Memory B cell (primary cell): ENCODE measurements around the gene ZNF576.
"Not testable (repeated sequence)": the region's sequence is repeated elsewhere in the genome, so short reads cannot be mapped to it uniquely, and the experiment has no call there.

Experiments used
- ATAC-seq: fragments of 150-1000 bp; cut with Tn5 transposase; 2 replicates; pipeline ENCODE4 v1.10.0; 2021; ENCODE audit warnings: low read depth, mild to moderate bottlenecking, moderate library complexity
- DNase-seq, 2 donors: peaks; one replicate each; pipeline ENCODE4 v3.0.0; 2022; ENCODE audit warnings: low spot score in 2 of 2
- H3K27ac Mint-ChIP-seq: one replicate; pipeline ENCODE4 v1.8.0; 2022; ENCODE audit warnings: mild to moderate bottlenecking, moderate library complexity, mixed read lengths
- H3K27me3 Mint-ChIP-seq: one replicate; pipeline ENCODE4 v1.8.0; 2022; ENCODE audit warnings: mixed read lengths
- H3K36me3 Mint-ChIP-seq: one replicate; pipeline ENCODE4 v1.8.0; 2022; ENCODE audit warnings: mild to moderate bottlenecking, mixed read lengths
- H3K4me1 Mint-ChIP-seq: one replicate; pipeline ENCODE4 v1.8.0; 2022; ENCODE audit warnings: mixed read lengths
- H3K4me3 Mint-ChIP-seq: one replicate; pipeline ENCODE4 v1.8.0; 2022; ENCODE audit warnings: mild to moderate bottlenecking, moderate library complexity, mixed read lengths
- H3K9me3 Mint-ChIP-seq: one replicate; pipeline ENCODE4 v1.8.0; 2022; ENCODE audit warnings: mixed read lengths

The ZNF576 gene

DNA sequence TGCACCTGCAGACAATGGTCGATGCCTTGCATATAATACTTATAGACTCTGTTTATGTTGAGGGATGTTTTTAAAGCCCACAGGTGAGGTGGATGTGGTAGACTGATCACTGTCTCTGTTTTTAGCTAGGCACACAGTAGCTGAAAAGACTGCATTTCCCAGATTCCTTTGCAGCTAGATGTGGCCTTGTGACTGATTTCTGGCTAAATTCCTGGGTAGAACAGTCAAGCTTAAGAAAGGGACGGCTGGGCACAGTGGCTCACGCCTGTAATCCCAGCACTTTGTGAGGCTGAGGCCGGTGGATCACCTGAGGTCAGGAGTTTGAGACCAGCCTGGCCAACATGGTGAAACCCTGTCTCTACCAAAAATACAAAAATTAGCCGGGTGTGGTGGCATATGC, 3.9 kb downstream of the ZNF576 start:
- not testable (repeated sequence) for H3K36me3 Mint-ChIP-seq, H3K27me3 Mint-ChIP-seq, H3K27ac Mint-ChIP-seq, ATAC-seq, DNase-seq, H3K4me3 Mint-ChIP-seq, H3K9me3 Mint-ChIP-seq
- H3K4me1 Mint-ChIP-seq, result peaks cover 26% of the 10 kb centered on the region

DNA sequence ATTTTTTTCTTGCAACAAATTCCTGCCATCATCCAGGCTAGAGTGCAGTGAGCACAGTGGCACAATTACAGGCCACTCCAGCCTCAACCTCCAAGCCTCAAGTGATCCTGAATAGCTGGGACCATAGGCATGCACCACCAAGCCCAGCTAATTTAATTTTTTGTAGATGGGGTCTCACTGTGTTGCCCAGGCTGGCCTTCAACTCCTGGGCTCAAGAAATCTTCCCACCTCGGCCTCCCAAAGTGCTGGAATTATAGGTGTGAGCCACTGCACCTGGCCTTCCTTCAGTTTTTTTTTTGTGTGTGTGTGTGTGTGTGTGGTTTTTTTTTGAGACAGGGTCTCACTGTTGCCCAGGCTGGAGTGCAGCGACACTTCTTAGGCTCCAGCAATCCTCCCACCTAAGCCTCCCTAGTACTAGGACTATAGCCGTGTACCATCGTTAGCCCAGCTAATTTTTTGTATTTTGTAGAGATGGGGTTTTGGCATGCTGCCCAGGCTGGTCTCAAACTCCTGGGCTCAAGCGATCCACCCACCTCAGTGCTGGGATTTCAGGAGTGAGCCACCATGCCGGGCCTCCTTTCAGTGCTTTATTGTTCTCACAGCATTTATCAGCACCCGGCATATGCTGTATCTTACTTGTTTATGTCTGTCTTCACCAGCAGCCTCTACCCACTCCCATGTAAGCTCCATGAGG, 9.6 kb downstream of the ZNF576 start:
- ATAC-seq, result no peak
- H3K9me3 Mint-ChIP-seq, result no peaks in the 10 kb centered on the region
- DNase-seq, result no peak
- H3K27ac Mint-ChIP-seq, result no peak overlapping the region
- H3K27me3 Mint-ChIP-seq, result no peaks in the 10 kb centered on the region
- H3K36me3 Mint-ChIP-seq, result peaks cover 14% of the 10 kb centered on the region
- H3K4me1 Mint-ChIP-seq, result peaks cover 14% of the 10 kb centered on the region
- H3K4me3 Mint-ChIP-seq, result no peak overlapping the region

DNA sequence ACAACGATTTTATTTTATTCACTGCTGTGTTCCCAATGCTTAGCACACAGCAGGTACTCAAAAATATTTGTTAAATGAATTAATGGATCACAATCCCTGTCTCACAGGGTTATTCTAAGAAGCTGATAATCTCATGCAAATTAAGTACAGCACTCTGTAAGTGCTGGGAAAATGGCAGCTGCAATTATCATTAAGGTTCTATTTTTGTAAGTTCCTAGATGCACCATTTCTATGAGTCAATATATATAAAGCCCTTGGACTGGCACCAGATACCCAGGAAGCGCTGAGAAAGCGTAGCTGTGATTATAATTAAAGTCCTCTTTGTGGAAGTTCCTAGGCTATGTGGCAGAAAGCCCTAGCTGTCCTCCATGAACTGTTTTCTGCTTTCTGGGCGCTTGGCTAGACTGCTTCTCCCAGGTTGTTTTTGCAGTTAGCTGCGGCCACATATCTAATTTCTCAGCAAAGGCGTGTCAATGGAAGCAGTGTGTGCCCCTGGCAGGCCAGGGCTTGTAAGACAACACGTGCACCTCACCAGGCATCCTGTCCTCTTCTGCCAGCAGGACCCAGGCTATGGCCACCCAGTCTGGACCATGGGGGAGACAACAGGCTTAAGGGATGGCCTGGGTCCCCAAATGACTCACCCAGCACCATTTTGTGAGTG, 10.3 kb downstream of the ZNF576 start:
- Mint-ChIP-seq H3K27me3 (no peaks in the 10 kb centered on the region), H3K36me3 (peaks cover 14% of the 10 kb centered on the region), H3K4me1 (peaks cover 14% of the 10 kb centered on the region), H3K27ac (no peak overlapping the region), H3K9me3 (no peaks in the 10 kb centered on the region), H3K4me3 (no peak overlapping the region)
- DNase-seq, result no peak
- ATAC-seq, result no peak

DNA sequence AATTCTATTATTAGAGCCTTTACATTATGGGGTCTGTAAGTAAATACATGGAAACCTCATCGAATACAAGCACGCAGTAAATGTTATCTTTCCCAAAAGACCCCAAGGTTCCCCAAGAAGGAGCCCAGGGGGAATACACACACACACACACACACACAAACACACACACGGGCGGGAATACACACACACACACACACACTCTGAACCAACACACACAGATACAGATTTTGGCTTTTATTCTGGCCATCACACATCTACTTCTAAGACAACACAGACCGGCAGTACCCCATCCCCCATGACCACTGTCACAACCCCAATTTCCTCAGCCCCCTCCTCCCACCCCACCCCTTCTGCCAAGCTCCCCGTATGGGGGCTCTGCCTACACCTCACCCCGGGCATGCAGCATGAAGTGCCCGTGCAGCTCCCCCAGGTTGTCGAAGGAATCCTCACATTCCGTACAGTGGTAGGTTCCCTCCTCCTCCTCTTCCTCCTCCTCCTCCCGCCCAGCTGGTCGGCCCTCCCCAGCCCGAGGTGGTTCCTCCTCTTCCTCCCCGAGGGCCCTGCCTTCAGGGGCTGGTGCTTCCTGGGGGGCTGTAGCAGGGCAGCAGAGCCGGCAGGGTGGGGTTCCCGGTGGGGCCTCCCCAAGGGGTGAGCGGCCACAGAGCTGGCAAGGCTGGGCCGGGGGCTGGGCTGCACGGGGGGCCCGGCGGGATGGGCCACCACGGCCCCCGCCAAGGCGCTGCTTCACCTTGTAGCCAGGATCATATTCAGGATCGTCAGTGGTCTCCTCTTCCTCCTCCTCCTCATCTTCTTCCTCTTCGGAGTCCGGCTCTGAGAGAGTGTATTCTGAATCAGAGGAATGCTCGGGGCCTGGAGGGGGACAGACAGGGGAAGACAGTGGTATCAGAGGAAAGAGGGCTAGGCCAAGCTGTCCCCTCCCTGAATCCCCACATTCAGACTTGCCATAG, 11.1 kb downstream of the ZNF576 start:
- no peak for ATAC-seq
- Mint-ChIP-seq H3K4me3 (no peak overlapping the region), H3K9me3 (no peaks in the 10 kb centered on the region), H3K36me3 (peaks cover 20% of the 10 kb centered on the region), H3K27me3 (no peaks in the 10 kb centered on the region), H3K27ac (no peak overlapping the region), H3K4me1 (peaks cover 17% of the 10 kb centered on the region)
- DNase-seq, result no peak

DNA sequence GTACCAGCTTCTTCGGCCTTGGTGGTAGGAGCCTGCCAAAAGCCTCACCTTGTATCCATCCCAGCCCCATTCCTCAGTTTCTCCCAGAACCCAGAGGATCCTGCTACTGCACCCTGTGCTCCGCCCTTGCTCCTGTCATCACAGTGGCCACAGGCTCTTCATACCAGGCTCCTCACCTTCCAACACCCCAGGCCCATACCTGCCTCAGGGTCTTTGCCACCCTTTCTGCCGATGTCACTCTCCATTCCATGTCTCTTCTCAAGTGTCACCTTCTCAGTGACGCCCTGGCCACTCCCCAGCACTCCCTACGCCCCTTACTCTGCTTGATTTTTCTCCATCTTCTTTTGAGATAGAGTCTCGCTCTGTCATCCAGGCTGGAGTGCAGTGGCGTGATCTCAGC, 13.5 kb downstream of the ZNF576 start:
- Mint-ChIP-seq H3K36me3 (peaks cover 30% of the 10 kb centered on the region), H3K27ac (no peak overlapping the region), H3K27me3 (no peaks in the 10 kb centered on the region), H3K4me1 (peaks cover 16% of the 10 kb centered on the region), H3K4me3 (no peak overlapping the region), H3K9me3 (no peaks in the 10 kb centered on the region)
- DNase-seq (no peak), ATAC-seq (no peak)

DNA sequence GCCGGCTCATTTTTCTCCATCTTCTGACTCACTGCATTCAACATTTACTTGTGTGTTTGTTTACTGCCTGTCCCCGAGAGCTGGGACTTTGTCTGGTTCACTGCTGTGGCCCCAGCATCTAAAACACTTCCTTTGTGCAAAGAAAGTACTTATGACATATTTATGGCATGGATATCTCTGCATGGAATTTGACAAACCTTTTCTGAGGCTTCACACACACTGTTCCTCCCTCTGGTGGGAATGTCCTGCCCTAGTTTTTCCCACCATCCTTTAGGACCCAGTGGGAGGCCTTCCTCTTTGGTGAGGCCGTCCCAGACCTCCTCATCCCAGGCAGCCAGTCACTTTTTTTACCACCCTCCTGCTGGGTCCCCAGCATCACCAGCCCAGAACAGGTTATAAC, 14.1 kb downstream of the ZNF576 start:
- no peak overlapping the region for H3K4me3 Mint-ChIP-seq
- no peaks in the 10 kb centered on the region for H3K9me3 Mint-ChIP-seq
- H3K4me1 Mint-ChIP-seq, result peaks cover 13% of the 10 kb centered on the region
- no peak overlapping the region for H3K27ac Mint-ChIP-seq
- peaks cover 29% of the 10 kb centered on the region for H3K36me3 Mint-ChIP-seq
- no peak for ATAC-seq
- DNase-seq, result no peak
- no peaks in the 10 kb centered on the region for H3K27me3 Mint-ChIP-seq

DNA sequence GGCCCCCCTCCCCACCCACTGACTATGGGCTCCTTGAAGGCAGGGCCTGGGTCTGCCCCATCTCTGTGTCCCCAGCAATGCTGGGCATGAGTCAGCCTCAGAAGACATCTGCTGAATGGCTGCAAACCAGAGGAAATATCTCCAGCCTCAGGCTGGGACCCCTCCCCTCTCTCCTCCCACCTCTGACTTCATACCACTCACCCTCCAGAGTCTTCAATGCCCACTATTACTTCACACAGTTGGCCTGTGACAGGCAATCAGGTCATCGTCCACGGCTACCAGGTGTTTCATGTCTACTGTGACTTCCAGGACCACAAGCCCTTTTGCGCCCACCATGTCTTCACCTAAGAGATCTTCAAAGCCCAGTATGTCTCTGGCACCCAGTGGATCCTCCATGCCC, 15.4 kb downstream of the ZNF576 start, which contains the start of gene SRRM5:
Gene SRRM5, plus strand, starts transcription at position 301 of the 400 bp plus-strand sequence. Its CDS starts 34 bp downstream, at position 335.
- no peaks in the 10 kb centered on the region for H3K9me3 Mint-ChIP-seq
- H3K4me3 Mint-ChIP-seq, result no peak within 1 kb of the TSS
- H3K27ac Mint-ChIP-seq, result no peak within 1 kb of the TSS
- H3K27me3 Mint-ChIP-seq, result no peaks in the 10 kb centered on the region
- peaks cover 11% of the 10 kb centered on the region for H3K4me1 Mint-ChIP-seq
- no peak for DNase-seq
- no peak for ATAC-seq
- peaks cover 28% of the 10 kb centered on the region for H3K36me3 Mint-ChIP-seq

DNA sequence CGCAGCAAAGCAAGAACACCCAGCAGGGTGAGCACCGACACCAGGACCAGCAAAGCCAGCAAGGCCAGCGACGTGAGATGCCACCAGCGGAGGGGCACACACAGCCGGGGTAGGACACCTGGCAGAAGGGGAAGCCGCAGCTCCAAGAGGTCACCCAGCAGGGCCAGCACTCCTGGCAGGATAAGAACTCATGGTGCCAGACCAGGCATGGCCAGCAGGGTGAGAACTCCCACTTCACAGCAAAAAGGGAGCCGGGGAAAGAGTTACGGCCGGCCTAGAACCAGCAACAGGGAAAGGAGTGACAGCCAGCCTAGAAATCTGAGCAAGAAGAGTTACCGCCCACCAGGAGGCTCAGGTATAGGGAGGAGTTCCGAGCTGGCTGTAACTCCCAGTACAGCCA, 16.0 kb downstream of the ZNF576 start:
- H3K4me1 Mint-ChIP-seq, result peaks cover 11% of the 10 kb centered on the region
- no peak for DNase-seq
- H3K4me3 Mint-ChIP-seq, result no peak overlapping the region
- no peaks in the 10 kb centered on the region for H3K27me3 Mint-ChIP-seq
- peaks cover 25% of the 10 kb centered on the region for H3K36me3 Mint-ChIP-seq
- H3K27ac Mint-ChIP-seq, result no peak overlapping the region
- no peak for ATAC-seq
- no peaks in the 10 kb centered on the region for H3K9me3 Mint-ChIP-seq

DNA sequence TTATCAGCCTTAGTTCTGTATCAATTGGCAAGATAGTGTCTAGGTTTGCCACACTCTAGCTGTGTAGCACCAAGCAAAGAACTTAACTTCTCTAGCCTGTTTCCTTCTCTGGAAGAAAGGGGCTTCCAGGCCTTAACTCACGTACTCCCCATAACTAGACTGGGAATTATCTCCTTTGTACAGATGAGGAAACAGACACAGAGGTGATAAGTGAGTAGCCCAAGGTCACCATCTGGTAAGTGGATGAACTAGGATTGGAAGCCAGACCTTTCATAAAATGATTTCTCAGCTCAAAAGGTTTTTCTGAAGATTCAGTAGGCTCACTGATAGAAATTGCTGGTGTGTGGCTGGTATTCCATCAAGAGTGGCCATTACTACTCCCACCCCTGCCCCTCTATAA, 19.9 kb downstream of the ZNF576 start:
- Mint-ChIP-seq H3K27me3 (no peaks in the 10 kb centered on the region), H3K4me3 (no peak overlapping the region), H3K9me3 (no peaks in the 10 kb centered on the region), H3K36me3 (peaks cover 18% of the 10 kb centered on the region), H3K27ac (no peak overlapping the region), H3K4me1 (peaks cover 20% of the 10 kb centered on the region)
- ATAC-seq (no peak), DNase-seq (no peak)

DNA sequence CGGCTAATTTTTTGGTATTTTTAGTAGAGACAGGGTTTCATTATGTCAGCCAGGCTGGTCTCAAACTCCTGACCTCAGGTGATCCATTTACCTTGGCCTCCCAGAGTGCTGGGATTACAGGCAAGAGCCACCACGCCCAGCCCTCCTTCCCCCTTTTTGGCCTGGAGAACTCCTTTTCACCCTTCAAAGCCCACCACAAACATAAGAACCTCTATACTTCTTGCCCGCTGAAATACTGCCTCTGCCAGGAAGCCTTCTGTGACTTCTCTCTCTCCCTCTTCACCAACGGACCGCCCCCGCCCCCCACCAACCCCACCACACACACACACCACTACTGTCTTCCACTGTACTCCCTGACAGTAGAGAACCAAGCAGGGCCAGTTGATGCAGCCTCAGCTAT, 20.6 kb downstream of the ZNF576 start:
- no peak overlapping the region for H3K4me3 Mint-ChIP-seq

DNA sequence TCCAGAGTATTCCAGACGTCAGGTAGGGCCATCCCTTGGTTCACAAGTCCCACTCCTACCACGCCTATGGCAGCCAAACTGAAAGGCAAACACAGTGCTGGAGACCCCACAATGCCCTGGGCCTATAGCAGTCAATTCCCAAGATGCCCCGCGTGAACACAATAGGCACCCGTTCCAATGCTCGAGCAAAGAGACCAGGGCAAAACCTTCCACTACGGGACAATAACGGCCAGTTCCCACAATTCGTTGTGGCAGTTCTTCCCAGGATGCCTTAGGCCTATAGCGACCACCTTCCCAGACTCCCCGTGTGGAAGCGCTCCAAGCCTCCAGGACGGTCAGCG, 22.5 kb downstream of the ZNF576 start:
- peak; percentile 14 for ATAC-seq
- DNase-seq, result no peak
- Mint-ChIP-seq H3K36me3 (peaks cover 3% of the 10 kb centered on the region), H3K4me3 (peak overlapping the region; percentile 98), H3K27me3 (no peaks in the 10 kb centered on the region), H3K4me1 (peaks cover 14% of the 10 kb centered on the region), H3K27ac (peak overlapping the region; percentile 94), H3K9me3 (no peaks in the 10 kb centered on the region)

More for the DNA sequence above, 20.6 kb downstream of the ZNF576 start:
- Mint-ChIP-seq H3K27me3 (no peaks in the 10 kb centered on the region), H3K4me1 (peaks cover 18% of the 10 kb centered on the region), H3K9me3 (no peaks in the 10 kb centered on the region), H3K27ac (no peak overlapping the region), H3K36me3 (peaks cover 17% of the 10 kb centered on the region)
- ATAC-seq (no peak), DNase-seq (no peak)

DNA sequence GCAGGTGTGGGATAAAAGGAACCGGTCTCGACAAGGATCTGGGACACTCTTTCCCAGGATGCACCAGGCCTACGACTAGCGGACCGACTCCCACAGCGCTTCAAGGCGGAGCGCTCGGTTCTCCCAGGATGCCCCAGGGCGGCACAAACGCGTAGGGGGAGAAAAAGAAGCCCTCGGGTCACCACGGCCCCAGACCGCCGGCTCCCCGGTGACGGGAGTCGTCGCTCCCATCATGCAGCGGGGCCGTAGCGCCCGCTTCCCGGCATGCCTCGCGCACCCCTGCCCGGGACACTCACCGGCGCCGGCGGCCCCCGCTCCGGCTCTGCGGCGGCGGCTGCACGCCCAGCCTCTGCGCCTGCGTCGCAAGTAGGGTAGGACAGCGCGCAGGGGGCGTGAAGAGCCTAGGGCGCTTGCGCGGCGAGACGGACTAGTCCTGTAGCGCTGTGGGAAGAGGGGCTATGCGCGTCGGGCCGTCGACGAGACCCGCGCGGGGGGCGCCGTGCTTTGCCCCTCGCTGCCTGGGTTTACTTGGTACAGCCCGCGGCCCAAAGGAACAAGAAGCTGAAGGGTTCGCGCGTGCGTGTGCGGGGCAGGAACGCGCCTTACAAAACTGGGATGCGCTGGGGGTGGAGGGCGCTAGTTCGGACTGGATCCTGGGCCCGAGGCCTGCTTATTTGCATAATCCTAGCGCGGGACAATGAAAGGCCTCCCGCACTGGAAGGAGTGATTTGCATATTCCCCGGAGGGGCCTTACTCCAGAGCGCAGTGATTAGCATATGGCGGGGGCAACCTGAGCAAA, 23.1 kb downstream of the ZNF576 start, which contains the start of gene ZNF428:
Gene ZNF428, minus strand, starts transcription at position 368 of the 799 bp plus-strand sequence. CDS start 5,325 bp downstream, outside the sequence.
- ATAC-seq (peak; percentile 84), DNase-seq (peak; percentile 74 to 79)
- H3K4me3 Mint-ChIP-seq, result peak within 1 kb of the TSS; percentile 98
- no peaks in the 10 kb centered on the region for H3K36me3 Mint-ChIP-seq
- no peaks in the 10 kb centered on the region for H3K27me3 Mint-ChIP-seq
- peak within 1 kb of the TSS; percentile 94 for H3K27ac Mint-ChIP-seq
- H3K9me3 Mint-ChIP-seq, result peaks cover 2% of the 10 kb centered on the region
- peaks cover 17% of the 10 kb centered on the region for H3K4me1 Mint-ChIP-seq
